HG02610 (cell line): ENCODE results near the gene UGT1A3.

Source experiments
- ATAC-seq: cut with Tn5 transposase; IDR thresholded peaks from one replicate; pipeline ENCODE4 v1.9.1; 2021; ENCODE audit warnings: mild to moderate bottlenecking, moderate library complexity; ENCODE audit not compliant: unreplicated experiment

The UGT1A3 gene

DNA sequence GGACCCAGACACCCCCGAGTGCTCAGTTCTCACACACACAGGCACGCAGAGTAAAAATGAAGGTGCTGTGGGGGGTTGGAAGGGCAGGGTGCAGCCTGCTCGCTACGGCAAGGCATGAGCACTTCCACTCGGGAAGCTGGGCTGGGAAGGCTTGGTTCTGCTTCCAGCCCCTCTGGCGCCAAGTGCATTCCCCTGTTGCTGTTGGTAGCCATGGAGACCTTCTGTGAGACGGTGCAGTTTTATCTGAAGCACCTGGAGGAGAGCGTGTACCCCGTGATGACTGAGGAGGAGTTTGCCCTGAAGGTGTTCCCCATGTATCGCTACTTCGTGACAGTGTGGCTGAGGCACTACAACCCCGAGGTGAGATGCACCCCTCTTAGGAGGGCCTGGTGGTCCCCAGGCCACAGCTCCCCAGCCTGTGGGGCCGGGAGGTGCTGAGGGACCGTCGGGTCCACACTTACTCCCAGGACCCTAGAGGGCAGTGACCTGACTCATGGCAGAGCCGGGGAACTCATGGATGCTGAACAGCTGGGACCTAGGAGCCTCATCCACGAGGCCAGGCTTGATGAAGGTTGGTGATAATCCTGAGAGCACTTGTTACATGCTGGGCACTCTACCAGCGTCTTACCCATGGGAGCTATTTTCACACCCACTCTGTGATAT, 64.8 kb downstream of the UGT1A3 start:
- ATAC-seq = no peak

- ATAC-seq = no peak
Measured at GRCh38 chr2:233794128-233794658, 65.4 kb downstream of the UGT1A3 start.

GRCh38 chr2:233795735-233796171, 66.9 kb downstream of the UGT1A3 start:
- ATAC-seq = no peak

GRCh38 chr2:233796254-233796653, 67.4 kb downstream of the UGT1A3 start:
- no peak for ATAC-seq

GRCh38 chr2:233798335-233799086, 69.7 kb downstream of the UGT1A3 start:
- ATAC-seq = no peak

DNA sequence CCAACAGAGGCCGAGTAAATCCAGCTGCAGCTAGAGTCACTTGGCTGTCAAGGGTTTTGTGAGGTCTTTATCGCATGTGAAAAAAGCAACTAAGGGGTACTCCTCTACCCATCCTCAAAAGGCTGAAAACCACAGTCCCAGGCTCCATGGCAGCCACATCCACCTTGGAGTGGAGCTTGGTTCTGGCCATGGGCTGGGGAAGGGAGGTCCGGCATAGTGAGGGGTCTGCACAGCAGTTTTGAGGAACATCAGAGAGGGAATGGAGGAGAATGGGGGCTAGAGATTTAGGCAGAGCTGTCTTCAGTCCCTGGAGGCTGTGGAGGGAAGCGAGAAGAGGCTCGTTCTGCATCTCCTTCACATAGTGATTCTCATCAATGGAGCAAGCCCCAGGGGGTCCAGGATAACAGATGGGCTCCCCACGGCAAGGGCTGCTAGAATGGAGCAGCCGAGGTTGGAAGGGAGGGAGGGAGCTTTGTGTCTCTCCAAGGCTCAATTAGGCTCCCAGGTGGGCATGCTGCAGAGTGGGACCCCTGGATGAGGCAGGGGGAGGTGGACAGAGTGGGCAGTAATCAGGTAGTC, 70.3 kb downstream of the UGT1A3 start:
- no peak for ATAC-seq

GRCh38 chr2:233799716-233800115, 70.9 kb downstream of the UGT1A3 start:
- ATAC-seq = no peak

GRCh38 chr2:233800208-233800607, 71.4 kb downstream of the UGT1A3 start:
- ATAC-seq = no peak

- ATAC-seq = no peak
Measured at GRCh38 chr2:233801357-233802131, 72.7 kb downstream of the UGT1A3 start.

DNA sequence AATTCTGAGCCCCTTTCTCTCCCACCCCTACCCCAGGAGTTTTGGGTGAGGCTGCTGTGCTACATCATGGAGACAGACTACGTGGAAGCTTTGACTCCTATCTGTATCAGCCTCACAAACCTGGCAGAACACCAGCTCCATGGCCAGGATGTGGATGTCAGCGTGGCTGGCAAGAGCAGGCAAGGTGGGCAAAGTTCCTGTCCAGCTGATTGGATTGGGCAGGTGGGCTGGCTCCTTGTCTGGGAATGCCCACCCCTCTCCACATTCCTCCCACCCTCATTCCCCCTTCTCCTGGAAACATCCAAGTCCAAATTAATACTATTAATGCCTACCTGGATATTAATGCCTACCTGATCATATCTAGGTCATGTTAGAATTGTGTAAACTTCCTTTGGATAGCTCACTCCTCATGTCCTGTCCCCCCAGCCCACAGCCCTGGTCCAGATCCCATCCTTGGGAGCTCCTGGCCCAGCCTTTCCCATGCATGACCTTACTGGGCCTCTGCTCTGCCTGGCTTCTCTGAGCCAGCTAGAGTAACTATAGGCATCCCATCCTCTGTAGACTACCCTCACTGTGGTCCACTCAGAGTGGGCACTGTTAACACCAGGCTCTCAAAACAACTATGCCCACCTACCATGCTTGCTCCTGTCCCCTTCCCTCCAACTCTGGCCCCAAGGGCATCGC, 73.4 kb downstream of the UGT1A3 start:
- no peak for ATAC-seq

DNA sequence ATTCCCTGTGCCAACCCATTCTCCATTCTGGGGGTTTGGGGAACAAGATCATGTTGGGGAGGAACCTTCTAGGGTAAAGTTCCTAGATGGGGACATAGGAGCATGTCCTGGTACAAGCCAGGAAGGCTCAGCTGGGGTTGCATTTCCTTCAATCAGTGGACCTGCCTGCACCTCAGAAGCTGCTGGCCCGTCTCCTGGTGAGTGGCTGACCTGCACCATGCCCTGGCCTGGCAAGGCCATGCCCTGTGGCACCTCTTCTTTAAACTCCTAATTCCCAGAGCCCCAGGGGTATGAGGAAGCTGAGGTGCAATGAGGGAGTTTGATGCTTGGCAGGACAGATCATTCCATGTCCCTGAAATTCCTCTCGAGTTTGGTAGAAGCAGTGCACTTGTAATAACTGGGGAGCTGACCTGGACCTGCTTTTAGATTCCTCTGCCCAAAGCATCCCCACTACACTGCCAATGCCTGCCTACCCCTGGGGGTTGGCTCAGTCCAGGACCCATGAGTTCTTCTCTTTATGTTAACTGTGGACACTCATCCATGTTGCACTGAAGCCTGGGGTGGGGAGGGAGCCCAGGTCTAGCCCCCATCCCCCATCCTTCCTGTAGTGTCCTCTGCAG, 74.6 kb downstream of the UGT1A3 start:
- no peak for ATAC-seq

- no peak for ATAC-seq
Measured at GRCh38 chr2:233803994-233804393, 75.2 kb downstream of the UGT1A3 start.

GRCh38 chr2:233807215-233807865, 78.5 kb downstream of the UGT1A3 start:
- no peak for ATAC-seq

DNA sequence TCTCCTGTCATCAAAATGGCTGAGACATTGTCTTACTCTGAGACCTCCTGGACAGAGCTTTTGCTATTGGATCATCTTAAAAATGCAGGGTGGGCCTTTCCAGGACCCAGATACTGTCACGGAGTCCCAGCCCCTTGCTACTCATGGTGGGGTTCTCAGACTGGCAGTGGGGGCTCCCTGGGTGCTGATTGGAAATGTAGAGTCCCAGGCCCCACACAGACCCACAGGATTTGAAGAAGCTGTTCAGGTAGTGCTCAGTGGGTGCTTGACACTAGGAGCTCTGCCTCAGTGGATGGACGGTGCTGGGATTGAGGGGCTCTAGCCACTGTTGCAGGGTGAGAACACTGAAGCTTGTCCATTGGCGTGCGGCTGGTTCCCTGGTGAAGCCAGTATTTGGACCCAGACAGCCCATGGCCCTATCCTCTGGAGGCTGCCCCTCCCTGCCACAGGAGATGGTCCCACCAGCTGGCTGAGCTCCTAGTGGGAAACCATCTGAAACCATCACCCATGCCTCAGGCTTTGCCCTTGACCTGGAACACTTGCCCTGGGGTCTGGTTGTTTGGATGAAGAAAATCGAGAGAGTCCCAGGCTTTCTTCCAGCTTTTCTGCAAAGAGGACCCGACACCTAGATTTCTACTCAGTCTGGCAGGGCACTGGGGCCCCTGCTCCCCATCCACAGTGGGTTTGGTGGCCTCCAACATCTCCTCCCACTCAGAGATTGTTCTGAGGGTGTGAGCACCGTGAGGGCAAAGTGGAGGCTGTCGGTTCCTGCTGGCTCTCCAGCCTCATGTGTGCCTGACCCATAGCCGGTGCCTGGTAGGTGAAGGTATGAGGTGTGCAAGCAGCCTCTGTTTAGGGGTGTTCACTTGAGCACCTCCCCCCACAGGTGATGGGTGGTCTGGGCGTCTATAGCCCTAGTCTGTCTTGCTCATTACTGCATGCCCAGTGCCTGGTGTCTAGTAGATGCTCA, 79.4 kb downstream of the UGT1A3 start:
- no peak for ATAC-seq

DNA sequence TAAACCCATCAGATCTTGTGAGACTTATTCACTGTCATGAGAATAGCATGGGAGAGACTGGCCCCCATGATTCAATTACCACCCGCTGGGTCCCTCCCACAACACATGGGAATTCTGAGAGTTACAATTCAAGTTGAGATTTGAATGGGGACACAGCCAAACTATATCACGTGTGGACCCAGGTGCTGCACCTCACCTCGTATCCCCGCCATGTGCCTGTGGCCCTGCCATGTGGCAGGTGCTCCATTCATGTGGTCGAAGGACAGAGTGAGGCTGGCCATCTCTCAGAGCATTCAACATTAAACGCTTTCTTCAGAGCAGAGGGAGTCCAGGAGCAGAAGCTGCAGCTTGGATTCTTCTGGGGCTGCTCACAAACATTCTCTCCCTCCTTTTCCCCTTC, 81.5 kb downstream of the UGT1A3 start:
- no peak for ATAC-seq

- ATAC-seq = no peak
Measured at GRCh38 chr2:233811087-233811486, 82.2 kb downstream of the UGT1A3 start.

DNA sequence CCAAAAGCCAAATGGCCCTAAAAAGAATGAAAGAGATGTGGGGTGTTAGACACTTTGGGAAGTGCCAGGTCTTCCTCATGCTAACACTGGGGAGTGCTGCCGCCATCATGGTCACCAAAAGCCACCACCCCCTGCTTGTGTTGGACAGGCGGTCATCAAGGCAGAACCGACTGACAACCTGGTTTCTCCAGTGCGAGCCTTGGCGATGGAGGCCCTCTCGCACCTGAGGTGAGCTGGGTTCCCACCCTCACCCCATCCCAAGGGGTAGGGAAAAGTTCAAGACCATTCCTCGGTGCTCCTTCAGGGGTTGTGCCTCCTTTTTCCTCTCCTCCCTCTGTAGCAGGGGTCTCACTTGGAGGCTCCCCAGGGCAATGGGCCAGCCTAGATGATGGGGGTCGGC, 82.9 kb downstream of the UGT1A3 start:
- ATAC-seq = no peak

- ATAC-seq = no peak
Measured at GRCh38 chr2:233813236-233814055, 84.6 kb downstream of the UGT1A3 start.
